KG1 (cell line): Measurements from ENCODE around the gene TAF11L10.
"Not testable (repeated sequence)": the region's sequence is repeated elsewhere in the genome, so short reads cannot be mapped to it uniquely, and the experiment has no call there.

Experiments
- DNase-seq: peaks from one replicate; lab custom pipeline; 2025; lab: John Stamatoyannopoulos, UW

Gene TAF11L10

DNA sequence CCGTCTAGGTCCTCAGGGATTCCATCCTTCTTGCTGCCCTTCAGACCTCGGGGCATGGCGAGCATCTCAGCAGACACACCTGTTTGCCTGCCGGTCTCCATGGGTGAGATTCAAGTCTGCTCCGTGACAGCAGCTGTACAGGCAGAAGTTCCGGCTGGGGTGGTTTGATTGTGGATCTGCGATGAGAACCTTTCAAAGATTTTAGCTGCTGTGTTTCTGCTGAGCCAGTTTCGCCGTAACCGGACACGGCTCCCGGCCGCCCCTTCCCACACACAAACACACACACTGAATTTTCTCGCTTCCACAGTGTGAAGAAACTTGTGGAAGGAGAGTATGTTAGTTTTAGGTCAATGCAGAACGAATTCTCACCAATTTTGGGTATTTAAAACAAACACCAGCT lies at the start of gene TAF11L10:
Gene TAF11L10, minus strand, starts transcription at position 101 of the 400 bp plus-strand sequence.
- DNase-seq, result not testable (repeated sequence)

DNA sequence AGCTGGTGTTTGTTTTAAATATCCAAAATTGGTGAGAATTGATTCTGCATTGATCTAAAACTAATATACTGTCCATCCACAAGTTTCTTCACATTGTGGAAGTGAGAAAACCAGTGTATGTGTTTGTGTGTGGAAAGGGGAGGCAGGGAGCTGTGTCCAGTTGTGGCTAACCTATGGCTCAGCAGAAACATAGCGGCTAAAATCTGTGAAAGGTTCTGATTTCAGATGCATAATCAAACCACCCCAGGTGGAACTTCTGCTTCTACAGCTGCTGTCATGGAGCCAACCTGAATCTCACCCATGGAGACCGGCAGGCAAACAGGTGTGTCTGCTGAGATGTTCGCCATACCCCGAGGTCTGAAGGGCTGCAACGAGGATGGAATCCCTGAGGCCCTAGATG lies 36.5 kb upstream of the TAF11L10 start, which contains the start of gene TAF11L14:
Gene TAF11L14, plus strand, starts transcription at position 301 of the 400 bp plus-strand sequence.
- no peak for DNase-seq

DNA sequence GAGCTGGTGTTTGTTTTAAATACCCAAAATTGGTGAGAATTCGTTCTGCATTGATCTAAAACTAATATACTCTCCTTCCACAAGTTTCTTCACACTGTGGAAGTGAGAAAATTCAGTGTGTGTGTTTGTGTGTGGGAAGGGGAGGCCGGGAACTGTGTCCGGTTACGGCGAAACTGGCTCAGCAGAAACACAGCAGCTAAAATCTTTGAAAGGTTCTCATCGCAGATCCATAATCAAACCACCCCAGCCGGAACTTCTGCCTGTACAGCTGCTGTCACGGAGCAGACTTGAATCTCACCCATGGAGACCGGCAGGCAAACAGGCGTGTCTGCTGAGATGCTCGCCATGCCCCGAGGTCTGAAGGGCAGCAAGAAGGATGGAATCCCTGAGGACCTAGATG lies 34.2 kb upstream of the TAF11L10 start, which contains the start of gene TAF11L13:
Gene TAF11L13, plus strand, starts transcription at position 301 of the 400 bp plus-strand sequence.
- not testable (repeated sequence) for DNase-seq

DNA sequence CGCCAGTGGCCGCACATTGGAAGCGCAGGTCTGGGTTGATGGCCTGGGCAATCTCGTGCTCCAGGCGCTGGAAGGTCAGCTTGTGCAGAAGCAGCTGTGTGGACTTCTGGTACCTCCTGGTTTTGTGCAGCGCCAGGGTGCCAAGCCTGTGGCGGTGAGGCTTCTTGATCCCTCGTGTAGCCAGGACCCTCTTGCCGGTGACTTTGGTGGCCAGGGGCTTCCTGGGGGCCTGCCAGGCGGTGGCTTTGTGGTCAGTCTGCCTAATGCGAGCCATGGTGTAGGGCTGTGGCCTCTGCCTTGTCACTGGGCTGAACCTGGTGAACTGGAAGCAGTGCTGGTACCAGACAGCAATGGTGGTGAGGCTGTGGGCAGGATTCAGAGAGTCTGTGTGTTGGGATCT lies 28.1 kb upstream of the TAF11L10 start:
- no peak for DNase-seq

DNA sequence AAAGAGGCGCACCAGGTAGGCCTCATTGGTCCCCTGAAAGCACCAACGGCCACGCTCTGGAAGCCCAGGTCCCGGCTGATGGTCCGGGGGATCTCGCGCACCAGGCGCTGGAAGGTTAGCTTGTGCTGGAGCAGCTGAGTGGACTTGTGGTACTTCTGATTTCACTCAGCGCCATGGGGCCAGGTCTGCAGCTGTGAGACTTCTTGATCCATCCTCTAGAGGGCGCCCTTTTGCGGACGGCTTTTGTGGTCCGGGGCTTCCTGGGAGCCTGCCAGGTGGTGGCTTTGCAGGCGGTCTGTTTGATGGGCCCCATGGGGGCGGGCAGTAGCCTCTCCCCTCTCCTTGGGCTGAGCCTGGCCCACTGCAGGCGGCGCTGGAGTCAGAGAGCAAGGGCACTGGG lies 23.0 kb upstream of the TAF11L10 start:
- no peak for DNase-seq

DNA sequence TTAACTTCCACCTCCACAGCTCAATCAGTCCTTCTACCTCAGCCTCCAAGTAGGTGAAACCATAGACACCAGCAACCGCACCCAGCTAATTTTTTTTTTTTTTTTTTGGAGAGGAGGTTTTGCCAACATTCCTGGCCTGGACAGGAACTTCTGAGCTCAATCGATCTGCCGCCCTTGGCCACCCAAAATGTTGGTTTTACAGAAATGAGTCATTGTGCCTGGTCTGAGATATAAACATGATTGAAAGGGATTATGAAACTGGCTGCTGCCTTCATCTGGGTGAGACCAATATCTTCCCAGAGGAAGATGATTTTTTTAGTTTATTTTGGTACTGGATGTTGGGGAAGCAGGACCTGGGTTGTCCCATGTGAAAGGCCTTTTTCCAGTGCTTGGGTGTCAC lies 21.7 kb upstream of the TAF11L10 start:
- no peak for DNase-seq

DNA sequence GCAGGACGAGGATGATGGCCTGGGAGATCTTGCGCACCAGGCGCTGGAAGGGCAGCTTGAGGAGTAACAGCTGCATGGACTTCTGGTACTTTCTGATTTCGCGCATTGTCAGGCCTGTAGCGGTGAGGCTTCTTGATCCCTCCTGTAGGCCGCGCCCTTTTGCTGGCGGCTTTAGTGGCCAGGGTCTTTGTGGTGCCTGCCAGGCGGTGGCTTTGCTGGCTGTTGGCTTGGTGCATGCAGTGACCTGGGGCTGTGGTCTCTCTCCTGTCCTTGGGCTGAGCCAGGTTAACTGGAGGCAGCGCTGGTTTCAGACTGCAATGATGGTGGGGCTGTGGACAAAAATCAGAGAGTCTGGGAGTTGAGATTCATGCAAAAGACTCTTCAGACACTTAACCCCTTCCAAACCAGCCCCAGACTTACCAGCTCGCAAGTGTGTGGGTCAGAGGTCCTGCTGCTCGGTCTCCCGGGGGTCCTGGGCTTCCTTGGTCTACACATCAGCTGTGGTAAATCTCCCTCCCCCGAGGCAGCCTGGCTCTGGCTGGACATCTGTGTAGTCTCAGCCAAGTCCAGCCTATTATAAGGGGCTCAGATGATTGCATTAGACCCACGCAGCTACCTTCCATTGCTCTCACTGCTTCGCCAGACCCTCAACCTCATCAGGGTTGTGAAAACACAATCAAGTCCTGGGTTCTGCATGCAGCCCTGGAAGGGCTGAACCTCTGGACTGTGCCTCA lies 17.4 kb upstream of the TAF11L10 start:
- DNase-seq, result no peak

DNA sequence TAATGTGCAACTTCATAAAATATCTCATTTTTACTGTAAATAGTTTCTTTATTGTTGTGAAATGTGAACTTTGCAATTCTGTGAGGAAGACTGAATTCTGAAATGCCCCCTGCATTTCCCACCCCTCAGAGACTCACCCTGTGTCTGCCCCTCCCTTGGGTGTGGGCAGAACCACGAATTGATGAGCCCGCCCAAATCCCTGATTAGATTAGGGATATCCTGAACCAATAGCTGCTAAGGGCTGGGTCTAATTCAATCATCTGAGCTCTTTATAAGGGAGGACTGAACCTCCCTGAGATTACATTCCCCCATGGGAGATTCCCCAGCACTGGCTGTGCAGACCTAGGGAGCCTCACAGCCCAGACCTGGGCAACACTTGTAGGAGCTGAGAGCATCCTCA lies 12.5 kb upstream of the TAF11L10 start, which contains the start of gene TAF11L12:
Gene TAF11L12, plus strand, starts transcription at position 301 of the 400 bp plus-strand sequence.
- not testable (repeated sequence) for DNase-seq

DNA sequence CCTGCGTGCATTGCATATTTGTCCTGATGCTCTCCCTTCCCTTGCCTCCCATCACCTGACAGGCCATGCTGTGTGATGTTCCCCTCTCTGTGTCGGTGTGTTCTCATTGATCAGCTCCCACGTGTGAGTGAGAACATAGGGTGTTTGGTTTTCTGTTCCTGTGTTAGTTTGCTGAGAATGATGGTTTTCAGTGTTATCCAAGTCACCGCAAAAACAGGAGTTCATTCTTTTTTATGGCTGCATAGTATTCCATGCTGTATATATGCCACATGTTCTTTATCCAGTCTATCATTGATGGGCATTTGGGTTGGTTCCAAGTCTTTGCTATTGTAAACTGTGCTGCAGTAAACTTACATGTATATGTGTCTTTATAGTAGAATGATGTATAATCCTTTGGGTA lies 9.8 kb upstream of the TAF11L10 start:
- not testable (repeated sequence) for DNase-seq

DNA sequence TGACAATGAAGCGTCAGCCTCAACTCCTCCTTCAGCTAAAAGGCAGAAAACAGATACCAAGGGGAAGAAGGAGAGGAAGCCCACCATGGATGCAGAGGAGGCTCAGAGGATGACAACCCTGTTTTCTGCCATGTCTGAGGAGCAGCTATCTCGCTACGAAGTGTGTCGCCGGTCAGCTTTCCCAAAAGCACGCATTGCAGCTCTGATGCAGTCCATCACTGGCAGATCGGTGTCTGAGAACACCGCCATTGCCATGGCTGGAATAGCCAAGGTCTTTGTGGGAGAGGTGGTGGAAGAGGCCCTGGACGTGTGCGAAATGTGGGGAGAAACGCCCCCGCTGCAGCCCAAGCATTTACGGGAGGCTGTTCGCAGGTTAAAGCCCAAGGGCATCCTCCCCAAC lies 7.3 kb upstream of the TAF11L10 start:
- no peak for DNase-seq

DNA sequence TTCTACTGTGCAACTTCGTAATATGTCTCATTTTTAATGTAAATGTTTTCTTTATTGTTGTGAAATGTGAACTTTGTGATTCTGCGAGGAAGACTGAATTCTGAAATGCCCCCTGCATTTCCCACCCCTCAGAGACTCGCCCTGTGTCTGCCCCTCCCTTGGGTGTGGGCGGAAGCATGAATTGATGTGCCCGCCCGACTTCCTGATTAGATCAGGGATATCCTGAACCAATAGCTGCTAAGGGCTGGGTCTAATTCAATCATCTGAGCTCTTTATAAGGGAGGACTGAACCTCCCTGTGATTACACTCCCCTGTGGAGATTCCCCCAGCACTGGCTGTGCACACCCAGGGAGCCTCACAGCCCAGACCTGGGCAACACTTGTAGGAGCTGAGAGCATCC lies 6.3 kb upstream of the TAF11L10 start, which contains the start of gene TAF11L11:
Gene TAF11L11, plus strand, starts transcription at position 304 of the 400 bp plus-strand sequence.
- not testable (repeated sequence) for DNase-seq

DNA sequence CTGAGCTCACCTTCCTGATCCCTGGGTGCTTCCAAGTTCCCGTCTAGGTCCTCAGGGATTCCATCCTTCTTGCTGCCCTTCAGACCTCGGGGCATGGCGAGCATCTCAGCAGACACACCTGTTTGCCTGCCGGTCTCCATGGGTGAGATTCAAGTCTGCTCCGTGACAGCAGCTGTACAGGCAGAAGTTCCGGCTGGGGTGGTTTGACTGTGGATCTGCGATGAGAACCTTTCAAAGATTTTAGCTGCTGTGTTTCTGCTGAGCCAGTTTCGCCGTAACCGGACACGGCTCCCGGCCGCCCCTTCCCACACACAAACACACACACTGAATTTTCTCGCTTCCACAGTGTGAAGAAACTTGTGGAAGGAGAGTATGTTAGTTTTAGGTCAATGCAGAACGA lies 3.4 kb downstream of the TAF11L10 start, which contains the start of gene TAF11L9:
Gene TAF11L9, minus strand, starts transcription at position 140 of the 400 bp plus-strand sequence.
- DNase-seq, result not testable (repeated sequence)

DNA sequence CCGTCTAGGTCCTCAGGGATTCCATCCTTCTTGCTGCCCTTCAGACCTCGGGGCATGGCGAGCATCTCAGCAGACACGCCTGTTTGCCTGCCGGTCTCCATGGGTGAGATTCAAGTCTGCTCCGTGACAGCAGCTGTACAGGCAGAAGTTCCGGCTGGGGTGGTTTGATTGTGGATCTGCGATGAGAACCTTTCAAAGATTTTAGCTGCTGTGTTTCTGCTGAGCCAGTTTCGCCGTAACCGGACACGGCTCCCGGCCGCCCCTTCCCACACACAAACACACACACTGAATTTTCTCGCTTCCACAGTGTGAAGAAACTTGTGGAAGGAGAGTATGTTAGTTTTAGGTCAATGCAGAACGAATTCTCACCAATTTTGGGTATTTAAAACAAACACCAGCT lies 6.8 kb downstream of the TAF11L10 start, which contains the start of gene TAF11L8:
Gene TAF11L8, minus strand, starts transcription at position 101 of the 400 bp plus-strand sequence.
- not testable (repeated sequence) for DNase-seq

DNA sequence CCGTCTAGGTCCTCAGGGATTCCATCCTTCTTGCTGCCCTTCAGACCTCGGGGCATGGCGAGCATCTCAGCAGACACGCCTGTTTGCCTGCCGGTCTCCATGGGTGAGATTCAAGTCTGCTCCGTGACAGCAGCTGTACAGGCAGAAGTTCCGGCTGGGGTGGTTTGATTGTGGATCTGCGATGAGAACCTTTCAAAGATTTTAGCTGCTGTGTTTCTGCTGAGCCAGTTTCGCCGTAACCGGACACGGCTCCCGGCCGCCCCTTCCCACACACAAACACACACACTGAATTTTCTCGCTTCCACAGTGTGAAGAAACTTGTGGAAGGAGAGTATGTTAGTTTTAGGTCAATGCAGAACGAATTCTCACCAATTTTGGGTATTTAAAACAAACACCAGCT lies 12.0 kb downstream of the TAF11L10 start, which contains the start of gene TAF11L7:
Gene TAF11L7, minus strand, starts transcription at position 101 of the 400 bp plus-strand sequence.
- DNase-seq, result not testable (repeated sequence)
